ENCODE data around the gene CYB561A3.

DNA sequence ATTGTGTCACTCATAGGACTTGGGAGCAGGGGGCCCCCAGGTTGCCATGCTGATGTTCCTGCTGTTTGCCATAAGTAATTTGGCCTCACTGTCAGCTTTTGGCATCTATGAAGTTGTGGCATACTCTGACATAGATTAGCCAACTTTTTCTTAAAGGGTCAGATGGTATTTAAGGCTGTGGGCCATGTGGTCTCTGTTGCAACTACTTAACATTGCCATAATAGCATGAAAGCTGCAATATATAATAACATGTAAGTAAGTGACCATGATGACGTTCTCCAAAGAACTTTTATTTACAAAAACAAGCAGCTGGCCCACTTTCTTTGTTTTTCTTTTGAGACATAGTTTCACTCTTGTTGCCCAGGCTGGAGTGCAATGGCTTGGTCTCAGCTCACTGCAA is 28.5 kb upstream of the CYB561A3 start:
- TF ChIP-seq CTCF (conservative IDR thresholded peaks at IDR 0.05) (no peak), EZH2 (IDR thresholded peaks at IDR 0.05; ENCODE audit: low read depth) (no peak)

All from PC-9 (cell line).